Prostate gland (tissue), 2 donors: Measurements from ENCODE around the gene LNX2.

Source experiments
- POLR2A ChIP-seq: fragments of 450-650 bp; IDR thresholded peaks from one replicate; pipeline ENCODE4 v1.6.1; 2016; ENCODE audit warnings: antibody characterized with exemption, mild to moderate bottlenecking
- POLR2AphosphoS5 ChIP-seq: sonication (generic); formaldehyde crosslinking; IDR thresholded peaks from one replicate; pipeline ENCODE4 v1.6.1; 2017; ENCODE audit warnings: antibody characterized with exemption
- TF ChIP-seq, protein P1 (sequence below), 4 experiments: fragments of 200-600 bp in 2 of 4; fragments of 450-650 bp in 2 of 4; sonication (generic) in 2 of 4; IDR thresholded peaks; 1 replicate in 3 of 4; 2 replicates in 1 of 4; pipeline ENCODE4 v1.5.1; 2016 to 2019; ENCODE audit warnings: antibody characterized with exemption in 4 of 4, mild to moderate bottlenecking in 2 of 4, moderate library complexity in 2 of 4

DNA sequence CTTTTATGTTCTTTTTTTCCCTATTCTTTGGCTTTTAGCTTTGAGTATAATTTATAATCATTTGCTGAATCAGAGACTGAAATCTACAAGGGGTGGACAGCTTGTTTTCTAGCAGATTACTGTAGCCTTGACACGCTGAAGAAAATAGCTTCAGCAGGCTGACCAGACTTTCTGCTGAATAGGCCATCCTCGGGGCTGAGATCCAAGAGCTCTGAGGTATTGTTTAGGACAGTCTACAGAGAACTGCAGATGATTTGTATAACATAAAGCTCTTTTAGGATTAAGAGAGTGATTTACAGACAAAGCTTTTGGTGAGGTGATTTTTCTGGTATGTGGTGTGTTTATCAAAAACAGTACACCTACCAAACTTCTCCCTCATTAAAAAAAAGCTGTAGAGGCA lies 18.2 kb upstream of the LNX2 start:
- TF ChIP-seq, protein P1, sequence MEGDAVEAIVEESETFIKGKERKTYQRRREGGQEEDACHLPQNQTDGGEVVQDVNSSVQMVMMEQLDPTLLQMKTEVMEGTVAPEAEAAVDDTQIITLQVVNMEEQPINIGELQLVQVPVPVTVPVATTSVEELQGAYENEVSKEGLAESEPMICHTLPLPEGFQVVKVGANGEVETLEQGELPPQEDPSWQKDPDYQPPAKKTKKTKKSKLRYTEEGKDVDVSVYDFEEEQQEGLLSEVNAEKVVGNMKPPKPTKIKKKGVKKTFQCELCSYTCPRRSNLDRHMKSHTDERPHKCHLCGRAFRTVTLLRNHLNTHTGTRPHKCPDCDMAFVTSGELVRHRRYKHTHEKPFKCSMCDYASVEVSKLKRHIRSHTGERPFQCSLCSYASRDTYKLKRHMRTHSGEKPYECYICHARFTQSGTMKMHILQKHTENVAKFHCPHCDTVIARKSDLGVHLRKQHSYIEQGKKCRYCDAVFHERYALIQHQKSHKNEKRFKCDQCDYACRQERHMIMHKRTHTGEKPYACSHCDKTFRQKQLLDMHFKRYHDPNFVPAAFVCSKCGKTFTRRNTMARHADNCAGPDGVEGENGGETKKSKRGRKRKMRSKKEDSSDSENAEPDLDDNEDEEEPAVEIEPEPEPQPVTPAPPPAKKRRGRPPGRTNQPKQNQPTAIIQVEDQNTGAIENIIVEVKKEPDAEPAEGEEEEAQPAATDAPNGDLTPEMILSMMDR (IDR thresholded peaks at IDR 0.05): no peak
- TF ChIP-seq POLR2A (no peak), POLR2AphosphoS5 (no peak)
